ENCODE measurements around the gene CDH4. TPM values are rescaled to one million over a fixed set of nuclear protein-coding genes. Genes with fewer than 3 reads are reported as not detected.

Gene CDH4
- total and polyA plus RNA-seq, 2 of the 4 experiments (the other 2 are of a cell fraction), result 1.6 to 3.5 TPM

DNA sequence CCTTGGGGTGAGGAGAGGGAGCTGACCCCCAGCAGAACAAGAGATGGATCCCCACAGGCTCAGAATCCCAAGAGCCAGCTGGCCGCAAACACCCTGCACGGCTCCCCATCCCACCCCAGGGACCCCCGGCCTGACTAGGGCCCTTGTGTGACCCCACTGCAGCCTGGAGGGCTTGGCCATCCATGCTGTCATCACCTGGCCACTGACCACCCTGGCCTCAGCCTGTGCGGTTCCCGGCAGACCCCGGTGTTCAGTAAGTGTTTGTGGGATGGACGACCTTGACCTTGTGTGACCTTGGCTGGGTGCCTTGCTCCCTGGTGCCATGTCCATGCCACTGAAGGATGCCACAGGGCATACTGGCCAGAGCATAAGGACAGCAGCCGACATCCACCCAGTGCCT is 485.3 kb downstream of the CDH4 start:
- H3K27me3 ChIP-seq (ENCODE audit: control insufficient read depth, insufficient read depth, low read length), result peaks cover 6% of the 10 kb centered on the region; the same call in 1 of the 2 replicates
- no peak overlapping the region for H4K91ac ChIP-seq (ENCODE audit: insufficient read depth, low read depth, low read length)
- no peak overlapping the region for H3K4me3 ChIP-seq (ENCODE audit: insufficient read depth, low read depth, low read length)
- no peak overlapping the region for H2BK120ac ChIP-seq (ENCODE audit: low read depth, low read length)
- in situ Hi-C loops (cut with MboI; ENCODE audit: low sequenced_read_pairs), result no loop called here
- WGBS, 2 experiments (ENCODE audit: extremely low coverage in 2 of 2, insufficient read length in 1 of 2), result 40% methylated on average over 1 of the region's 8 CpGs; no CpG with 5 or more reads in 1 of the 2 experiments
- H3K9me3 ChIP-seq (ENCODE audit: control insufficient read depth, insufficient read depth, low read length), result no peaks in the 10 kb centered on the region
- ATAC-seq (ENCODE audit: low read depth) (no peak), DNase-seq (no peak)
- H2AK9ac ChIP-seq (replicated peaks; ENCODE audit: low read depth, low read length, poor library complexity), result no peak overlapping the region
- no peak overlapping the region for H4K8ac ChIP-seq (ENCODE audit: low read depth in 2 of 2, low read length in 2 of 2)
- H4K20me1 ChIP-seq (ENCODE audit: insufficient read depth, low read length), result no peaks in the 10 kb centered on the region
- H3K36me3 ChIP-seq (ENCODE audit: control insufficient read depth, insufficient read depth, low read length), result no peaks in the 10 kb centered on the region
- no peak overlapping the region for H3K14ac ChIP-seq (replicated peaks; ENCODE audit: low read depth, low read length)
- intact Hi-C loops (cut with micrococcal nuclease), result no loop called here
- no peak overlapping the region for H3K4ac ChIP-seq (ENCODE audit: low read depth, low read length)
- no peak overlapping the region for H3K18ac ChIP-seq (ENCODE audit: low read depth, low read length)
- no peak overlapping the region for H2BK20ac ChIP-seq (ENCODE audit: low read depth, low read length)
- ChIA-PET POLR2A (ENCODE audit: unreplicated experiment) (no interaction called here), CTCF (no interaction called here)
- no peak overlapping the region for H3K23ac ChIP-seq (ENCODE audit: low read depth, low read length)
- H3K4me1 ChIP-seq (ENCODE audit: control insufficient read depth, insufficient read depth, low read length), result no peaks in the 10 kb centered on the region
- no peak overlapping the region for H3K56ac ChIP-seq (ENCODE audit: extremely low read depth, insufficient read depth, low read length)
- no peak overlapping the region for H3K9ac ChIP-seq (ENCODE audit: low read depth, low read length)
- no peaks in the 10 kb centered on the region for H3K9me1 ChIP-seq (ENCODE audit: insufficient read depth, low read length)
- BruUV-seq (replicated peaks), result no TSS peak
- no peak overlapping the region for H2AK5ac ChIP-seq (ENCODE audit: low read depth, low read length)
- no peak overlapping the region for H2AFZ ChIP-seq (replicated peaks; ENCODE audit: low read length, poor library complexity)
- no peak overlapping the region for H2BK15ac ChIP-seq (ENCODE audit: low read depth, low read length)
- H3K27ac ChIP-seq (ENCODE audit: insufficient read depth, low read length), result no peak overlapping the region
- H2BK5ac ChIP-seq (ENCODE audit: low read depth, low read length, poor library complexity, severe bottlenecking), result no peak overlapping the region
- no peaks in the 10 kb centered on the region for H3K79me1 ChIP-seq (ENCODE audit: low read depth in 1 of 2, low read length in 2 of 2)
- H3K4me2 ChIP-seq (ENCODE audit: low read depth, low read length), result no peak overlapping the region
- dilution Hi-C loops (cut with HindIII; ENCODE audit: low sequenced_read_pairs, unreplicated experiment), result no loop called here
- H4K5ac ChIP-seq (ENCODE audit: low read depth, low read length), result no peak overlapping the region
- TF ChIP-seq, protein P1, sequence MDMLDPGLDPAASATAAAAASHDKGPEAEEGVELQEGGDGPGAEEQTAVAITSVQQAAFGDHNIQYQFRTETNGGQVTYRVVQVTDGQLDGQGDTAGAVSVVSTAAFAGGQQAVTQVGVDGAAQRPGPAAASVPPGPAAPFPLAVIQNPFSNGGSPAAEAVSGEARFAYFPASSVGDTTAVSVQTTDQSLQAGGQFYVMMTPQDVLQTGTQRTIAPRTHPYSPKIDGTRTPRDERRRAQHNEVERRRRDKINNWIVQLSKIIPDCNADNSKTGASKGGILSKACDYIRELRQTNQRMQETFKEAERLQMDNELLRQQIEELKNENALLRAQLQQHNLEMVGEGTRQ (IDR thresholded peaks at IDR 0.05; ENCODE audit: low read depth, low read length), result no peak
- no peak for TF ChIP-seq POLR2A (IDR thresholded peaks at IDR 0.05; ENCODE audit: low read depth, low read length)
- TF ChIP-seq, protein P2, sequence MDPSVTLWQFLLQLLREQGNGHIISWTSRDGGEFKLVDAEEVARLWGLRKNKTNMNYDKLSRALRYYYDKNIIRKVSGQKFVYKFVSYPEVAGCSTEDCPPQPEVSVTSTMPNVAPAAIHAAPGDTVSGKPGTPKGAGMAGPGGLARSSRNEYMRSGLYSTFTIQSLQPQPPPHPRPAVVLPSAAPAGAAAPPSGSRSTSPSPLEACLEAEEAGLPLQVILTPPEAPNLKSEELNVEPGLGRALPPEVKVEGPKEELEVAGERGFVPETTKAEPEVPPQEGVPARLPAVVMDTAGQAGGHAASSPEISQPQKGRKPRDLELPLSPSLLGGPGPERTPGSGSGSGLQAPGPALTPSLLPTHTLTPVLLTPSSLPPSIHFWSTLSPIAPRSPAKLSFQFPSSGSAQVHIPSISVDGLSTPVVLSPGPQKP (IDR thresholded peaks at IDR 0.05; ENCODE audit: borderline replicate concordance, low read depth, low read length), result no peak
- TF ChIP-seq RAD21 (IDR thresholded peaks at IDR 0.05; ENCODE audit: low read length), result no peak
- TF ChIP-seq RCOR1 (IDR thresholded peaks at IDR 0.05; ENCODE audit: insufficient replicate concordance, low read length), result no peak
- TF ChIP-seq SMC3 (IDR thresholded peaks at IDR 0.05; ENCODE audit: low read depth, low read length), result no peak
- no peak for TF ChIP-seq MAFK (IDR thresholded peaks at IDR 0.05; ENCODE audit: low read depth, low read length)
- no peak for TF ChIP-seq FOS (IDR thresholded peaks at IDR 0.05; ENCODE audit: low read depth, low read length)
- no peak for TF ChIP-seq MXI1 (IDR thresholded peaks at IDR 0.05; ENCODE audit: borderline replicate concordance, low read depth, low read length)
- no peak for TF ChIP-seq MAZ (IDR thresholded peaks at IDR 0.05; ENCODE audit: borderline replicate concordance, low read depth, low read length)
- TF ChIP-seq, protein P3, sequence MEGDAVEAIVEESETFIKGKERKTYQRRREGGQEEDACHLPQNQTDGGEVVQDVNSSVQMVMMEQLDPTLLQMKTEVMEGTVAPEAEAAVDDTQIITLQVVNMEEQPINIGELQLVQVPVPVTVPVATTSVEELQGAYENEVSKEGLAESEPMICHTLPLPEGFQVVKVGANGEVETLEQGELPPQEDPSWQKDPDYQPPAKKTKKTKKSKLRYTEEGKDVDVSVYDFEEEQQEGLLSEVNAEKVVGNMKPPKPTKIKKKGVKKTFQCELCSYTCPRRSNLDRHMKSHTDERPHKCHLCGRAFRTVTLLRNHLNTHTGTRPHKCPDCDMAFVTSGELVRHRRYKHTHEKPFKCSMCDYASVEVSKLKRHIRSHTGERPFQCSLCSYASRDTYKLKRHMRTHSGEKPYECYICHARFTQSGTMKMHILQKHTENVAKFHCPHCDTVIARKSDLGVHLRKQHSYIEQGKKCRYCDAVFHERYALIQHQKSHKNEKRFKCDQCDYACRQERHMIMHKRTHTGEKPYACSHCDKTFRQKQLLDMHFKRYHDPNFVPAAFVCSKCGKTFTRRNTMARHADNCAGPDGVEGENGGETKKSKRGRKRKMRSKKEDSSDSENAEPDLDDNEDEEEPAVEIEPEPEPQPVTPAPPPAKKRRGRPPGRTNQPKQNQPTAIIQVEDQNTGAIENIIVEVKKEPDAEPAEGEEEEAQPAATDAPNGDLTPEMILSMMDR (conservative IDR thresholded peaks at IDR 0.05; ENCODE audit: low read depth, low read length), result no peak
- no peak for TF ChIP-seq CEBPB (IDR thresholded peaks at IDR 0.05; ENCODE audit: low read depth, low read length)

Data from IMR-90 (cell line).